AG08395 (cell line): Measurements from ENCODE around the gene SAMD4A.

Source experiments
- DNase-seq: peaks from one replicate; pipeline ENCODE4 v3.0.0; 2012; ENCODE audit warnings: mixed read lengths, low spot score

SAMD4A gene

DNA sequence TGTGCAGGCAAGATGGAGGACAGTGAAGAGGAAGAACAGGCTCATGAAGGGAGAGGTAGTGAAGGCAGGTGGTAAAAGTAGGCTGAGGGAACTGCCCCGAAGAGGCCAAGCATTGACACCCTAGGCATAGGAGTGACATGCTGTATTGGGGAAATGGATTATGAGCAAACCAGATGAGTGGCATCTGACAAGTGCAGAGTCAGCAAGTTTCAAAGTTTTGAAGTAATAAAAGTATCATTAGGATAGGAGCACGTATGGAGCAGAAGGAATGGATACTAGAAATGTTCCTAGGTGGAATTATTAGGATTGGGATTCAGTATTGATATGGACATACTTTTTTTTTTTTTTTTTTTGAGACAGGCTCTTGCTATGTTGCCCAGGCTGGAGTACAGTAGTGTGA lies 139.8 kb downstream of the SAMD4A start:
- DNase-seq: no peak

DNA sequence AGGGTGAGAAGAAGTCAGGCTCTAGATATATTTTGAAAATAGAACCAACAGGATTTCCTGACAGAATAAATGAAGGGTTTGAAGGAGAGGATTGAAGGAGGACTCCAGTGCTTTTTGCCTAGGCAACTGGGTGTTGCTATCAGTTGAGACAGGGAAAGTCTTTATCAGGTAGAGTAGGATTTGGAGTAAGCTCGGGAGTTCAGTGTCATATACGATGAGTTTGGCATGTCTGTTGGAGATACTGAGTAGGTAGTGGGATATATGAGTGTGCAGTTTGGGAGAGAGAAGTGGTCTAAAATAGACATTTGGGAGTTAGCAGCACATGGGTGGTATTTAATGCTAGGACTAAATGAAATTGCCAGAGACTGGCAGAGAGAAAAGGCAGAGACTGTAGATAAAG lies 141.2 kb downstream of the SAMD4A start:
- no peak for DNase-seq

DNA sequence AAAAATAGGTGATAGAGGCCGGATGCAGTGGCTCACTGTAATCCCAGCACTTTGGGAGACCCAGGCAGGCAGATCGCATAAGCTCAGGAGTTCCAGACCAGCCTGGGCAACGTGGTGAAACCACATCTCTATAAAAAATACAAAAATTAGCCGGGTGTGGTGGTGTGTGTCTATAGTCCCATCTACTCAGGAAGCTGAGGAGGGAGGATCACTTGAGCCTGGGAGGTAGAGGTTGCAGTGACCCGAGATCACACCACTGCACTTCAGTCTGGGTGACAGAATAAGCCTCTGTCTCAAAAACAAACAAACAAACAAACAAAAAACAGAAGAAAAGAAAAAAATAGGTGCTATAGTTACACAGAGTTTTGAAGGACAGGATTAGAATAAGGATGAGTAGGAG lies 142.1 kb downstream of the SAMD4A start:
- DNase-seq: no peak

DNA sequence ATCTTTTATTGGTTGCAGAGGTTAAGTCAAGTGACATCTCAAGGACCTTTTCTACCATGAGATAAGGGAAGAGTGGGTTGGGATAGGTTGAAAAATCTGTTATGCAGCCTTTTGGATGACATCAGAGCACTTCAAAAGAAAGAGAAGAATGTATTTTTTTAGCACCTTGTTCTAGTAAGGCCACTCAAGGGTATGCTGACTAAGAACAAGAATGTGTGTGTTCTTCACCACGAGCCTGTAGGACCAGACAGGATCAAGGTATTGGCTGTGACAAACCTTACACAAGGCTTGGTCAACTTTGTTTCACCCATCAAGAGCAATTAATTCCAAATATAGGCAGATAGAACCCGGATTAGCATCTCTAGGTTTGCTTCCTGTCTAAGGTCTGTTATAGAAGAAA lies 142.5 kb downstream of the SAMD4A start:
- DNase-seq: no peak

DNA sequence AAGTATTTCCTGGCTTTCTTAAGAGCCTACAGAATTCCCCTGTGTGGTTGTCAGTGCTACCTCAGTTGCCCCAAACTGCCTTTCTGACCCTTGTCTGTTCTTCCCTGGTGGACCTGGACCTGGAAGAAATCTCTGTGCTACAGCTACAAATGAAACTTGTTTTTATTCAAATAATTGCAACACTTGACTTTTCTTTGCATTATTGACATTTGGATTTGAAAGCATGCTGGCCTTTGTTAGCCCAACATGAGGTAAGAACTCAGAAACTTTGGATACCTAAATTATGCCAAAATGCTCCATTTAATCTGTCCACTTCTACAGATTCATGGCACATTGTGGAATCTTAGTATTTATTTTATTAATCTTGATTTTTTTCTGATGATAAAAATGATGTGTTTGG lies 142.9 kb downstream of the SAMD4A start:
- no peak for DNase-seq

DNA sequence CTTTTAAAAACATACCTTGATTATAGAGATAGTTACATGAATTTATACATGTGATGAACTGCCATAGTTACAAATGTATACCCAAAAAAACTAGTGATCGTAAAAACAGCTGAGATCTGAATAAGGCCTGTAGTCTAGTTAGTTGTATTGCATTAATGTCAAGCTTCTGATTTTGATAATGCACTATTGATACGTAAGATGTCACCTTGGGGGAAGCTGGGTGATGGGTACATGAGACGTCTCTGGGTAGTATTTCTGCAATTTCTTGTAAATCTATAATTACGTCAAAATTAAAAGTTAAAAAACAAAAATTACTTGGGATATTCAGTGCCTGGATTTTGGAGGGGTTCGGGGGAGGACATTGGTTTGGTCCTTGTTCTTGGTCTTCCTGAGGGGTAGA lies 144.4 kb downstream of the SAMD4A start:
- no peak for DNase-seq

DNA sequence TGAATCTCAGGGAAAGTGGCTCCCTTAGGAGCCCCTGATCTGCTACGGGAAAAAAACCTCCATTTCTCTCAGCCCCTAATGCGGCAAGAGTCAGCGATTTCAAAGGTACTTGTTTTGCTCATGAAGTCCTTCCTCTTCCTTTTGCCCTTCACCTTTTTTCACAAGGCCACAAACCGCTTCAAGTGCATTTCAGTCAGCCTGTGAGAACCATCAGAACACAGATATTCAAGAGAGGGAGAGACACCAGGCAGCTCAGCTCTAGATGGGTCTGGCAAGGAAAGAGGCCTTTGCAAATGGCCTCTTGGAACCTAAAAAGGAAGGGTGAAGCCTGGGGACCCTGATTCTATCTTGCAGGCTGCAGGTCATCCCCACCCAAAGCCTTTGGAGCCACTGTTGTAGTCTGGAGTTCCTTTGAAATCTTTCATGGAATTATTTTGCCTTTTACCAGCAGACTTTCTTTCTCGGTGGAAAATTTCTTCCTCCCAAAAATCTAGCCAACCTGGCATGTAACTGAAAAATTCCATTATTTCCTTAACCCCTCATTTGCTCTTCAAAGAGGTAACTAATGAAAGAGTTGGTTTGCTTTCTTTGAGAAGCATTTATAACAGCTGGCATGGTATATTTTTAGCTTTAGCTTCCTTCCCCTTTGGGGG lies 145.0 kb downstream of the SAMD4A start:
- no peak for DNase-seq

DNA sequence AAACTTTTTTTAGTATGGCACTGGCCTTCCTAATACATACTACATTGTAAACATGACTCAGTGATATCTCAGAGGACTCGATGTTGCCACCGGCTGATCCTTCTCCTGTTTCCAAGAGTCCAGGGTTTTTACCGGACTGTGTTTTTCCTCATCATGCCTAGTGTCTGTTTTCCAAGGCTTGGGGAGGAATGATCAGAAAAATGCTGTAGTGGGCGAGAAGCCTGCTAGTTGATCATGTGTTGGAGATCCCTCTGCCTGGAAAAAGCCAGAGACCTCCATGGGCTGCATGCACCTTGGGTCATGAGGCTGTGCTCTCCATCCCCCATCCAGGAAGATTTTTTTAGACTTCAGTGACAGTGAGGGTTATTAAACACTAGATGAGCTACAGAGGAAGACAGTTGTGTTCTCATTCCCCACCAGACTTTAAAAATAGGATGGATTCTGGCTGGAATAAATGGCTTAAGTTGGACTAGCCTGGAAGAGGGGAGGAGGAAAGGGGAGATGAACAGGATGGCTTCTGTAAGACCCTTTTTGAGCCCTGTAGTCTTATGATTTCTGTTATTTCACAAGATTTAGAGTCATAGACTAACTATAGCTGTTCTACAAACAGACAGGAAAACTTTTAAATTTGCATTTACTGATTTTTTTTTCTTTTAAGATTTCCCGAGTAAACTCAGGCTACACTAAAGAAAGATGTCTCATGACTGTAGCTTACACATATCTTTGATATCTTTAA lies 145.7 kb downstream of the SAMD4A start:
- DNase-seq: peak; percentile 59

DNA sequence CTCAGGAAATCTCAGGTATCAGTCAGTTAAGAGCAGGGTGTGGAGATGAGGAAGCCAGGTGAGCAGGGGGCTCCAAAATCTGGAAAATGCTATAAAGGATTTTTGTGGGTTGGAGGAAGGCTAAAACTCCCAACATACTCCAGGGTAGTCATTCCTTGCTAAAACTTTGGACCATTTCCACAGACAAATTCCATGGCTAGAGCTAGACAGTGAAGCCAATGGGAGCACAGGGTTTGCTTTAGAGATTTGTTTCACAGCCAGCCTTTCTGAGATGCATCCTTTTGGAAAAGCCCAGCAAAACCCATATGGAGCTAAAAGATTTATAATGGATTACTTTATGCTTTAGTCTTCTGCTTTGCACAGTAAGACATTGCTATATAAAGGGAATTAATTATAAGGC lies 146.5 kb downstream of the SAMD4A start:
- DNase-seq: peak; percentile 88

DNA sequence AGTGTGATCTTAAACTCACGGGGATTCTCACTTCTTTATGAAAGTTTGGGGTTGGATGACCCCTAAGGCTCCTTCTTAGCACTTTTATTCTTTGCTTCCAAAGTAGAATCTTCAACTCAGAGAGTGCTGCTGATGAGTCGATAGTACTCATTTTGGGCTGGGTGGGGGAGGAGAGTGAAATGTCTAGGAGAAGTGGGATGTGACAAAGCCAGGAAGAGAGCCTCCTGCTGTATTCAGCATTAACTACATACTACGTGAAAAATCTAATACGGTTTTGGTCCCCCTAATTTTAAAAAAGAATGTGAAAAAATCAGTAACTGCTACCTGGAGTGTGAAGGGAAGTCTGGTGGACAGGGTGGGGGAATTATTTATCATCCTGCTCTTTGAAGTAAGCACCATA lies 148.3 kb downstream of the SAMD4A start:
- peak; percentile 24 for DNase-seq

DNA sequence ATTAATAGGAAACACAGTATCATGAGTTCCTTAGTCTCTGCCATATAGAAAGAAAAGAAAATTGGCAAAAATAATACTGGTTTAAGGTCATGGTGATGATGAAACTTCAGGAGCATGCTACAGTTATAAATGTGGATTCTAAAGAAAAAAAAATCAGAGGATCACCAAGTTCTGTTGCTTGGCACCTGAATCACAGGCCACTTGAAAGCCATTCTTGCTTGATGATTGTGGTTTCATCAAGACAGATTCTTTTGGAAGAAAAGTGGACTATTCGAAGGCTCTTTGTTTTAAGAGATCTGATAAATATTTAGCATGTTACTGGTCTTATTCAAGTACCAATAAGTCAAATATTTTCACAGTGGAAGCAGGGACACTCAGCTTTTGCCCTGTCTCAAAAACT lies 148.9 kb downstream of the SAMD4A start:
- DNase-seq: no peak

DNA sequence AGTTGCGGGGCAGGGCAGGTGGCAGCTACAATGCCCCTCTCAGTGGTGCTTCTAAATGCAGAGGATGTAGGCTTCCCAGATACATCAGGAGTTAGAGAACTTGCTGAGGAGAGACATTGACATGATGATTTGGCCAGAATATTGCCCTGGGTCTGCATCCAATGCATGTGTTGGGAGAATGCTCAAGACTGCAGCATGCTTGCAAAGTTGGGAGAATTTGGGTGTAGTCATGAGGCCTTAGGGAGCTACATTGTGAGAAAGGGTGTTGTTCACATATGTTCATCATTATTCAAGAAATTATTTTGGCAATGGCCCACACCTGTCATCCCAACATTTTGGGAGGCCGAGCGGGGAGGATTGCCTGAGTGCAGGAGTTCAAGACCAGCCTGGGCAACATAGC lies 149.9 kb downstream of the SAMD4A start:
- no peak for DNase-seq

DNA sequence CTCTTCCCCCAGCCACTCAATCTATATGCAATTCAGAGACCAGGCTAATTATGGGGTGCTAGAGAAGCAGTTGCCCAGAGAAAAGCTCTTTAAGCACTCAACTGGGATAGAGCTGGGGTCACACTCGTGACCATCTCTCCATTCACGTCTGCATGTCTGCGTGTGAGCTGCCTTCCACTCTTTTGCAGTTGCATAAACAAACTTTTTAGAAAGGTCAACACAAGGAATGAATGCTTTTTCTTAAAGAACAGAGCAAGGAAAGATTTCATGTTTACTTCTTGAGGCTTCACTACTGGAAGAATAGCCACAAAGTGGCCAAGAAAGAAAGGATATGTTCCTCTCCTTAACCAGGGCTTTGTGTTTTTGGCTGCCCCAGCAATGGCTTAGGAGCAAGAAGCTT lies 151.1 kb downstream of the SAMD4A start:
- DNase-seq: no peak

DNA sequence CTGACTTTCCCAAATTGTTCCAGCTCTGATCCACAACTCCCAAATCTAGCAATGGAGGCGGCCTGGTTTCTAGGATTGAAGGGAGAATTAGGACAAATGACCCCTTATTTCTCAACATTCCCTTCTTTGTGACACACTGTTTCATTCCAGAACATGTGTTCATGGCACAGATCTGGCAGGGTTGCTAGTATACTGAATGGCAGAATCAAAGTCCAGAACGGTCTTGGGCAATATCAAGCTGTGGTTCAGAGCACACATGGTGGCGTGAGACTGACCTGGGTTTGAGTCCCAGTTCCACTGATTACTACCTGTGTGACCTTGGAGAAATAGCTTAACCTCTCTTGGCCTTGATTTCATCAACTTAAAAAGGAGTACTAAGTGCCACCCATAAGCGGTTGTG lies 152.5 kb downstream of the SAMD4A start:
- no peak for DNase-seq

DNA sequence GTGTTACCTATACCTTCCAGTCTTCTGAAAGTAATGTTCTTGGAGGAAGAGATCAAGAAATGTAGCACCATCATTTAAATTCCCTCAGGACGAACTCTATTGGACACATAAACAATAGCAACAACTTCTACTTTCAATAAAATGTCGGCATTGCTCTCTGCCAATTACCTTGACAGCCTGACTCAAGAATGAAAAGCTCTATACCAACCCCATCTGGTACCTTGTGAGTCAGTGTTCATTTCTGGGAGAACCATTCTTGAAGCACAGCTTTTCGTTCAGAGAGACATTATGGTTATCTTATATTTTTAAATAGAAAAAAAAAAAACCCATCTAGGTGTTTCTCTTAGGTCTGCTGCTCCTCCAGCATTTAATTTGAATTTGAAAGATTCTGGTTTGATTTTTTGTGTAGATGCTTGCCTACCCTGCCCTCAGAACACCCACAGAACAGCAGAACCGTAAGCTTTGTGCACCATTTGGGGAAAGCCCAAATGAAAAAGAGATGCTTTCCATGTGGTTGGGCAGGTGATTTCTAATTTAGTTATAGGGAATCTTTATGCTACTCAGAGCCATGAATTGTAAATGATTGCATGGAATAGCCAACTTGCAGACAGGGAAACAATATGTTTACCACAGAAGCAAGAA lies 156.0 kb downstream of the SAMD4A start:
- no peak for DNase-seq

DNA sequence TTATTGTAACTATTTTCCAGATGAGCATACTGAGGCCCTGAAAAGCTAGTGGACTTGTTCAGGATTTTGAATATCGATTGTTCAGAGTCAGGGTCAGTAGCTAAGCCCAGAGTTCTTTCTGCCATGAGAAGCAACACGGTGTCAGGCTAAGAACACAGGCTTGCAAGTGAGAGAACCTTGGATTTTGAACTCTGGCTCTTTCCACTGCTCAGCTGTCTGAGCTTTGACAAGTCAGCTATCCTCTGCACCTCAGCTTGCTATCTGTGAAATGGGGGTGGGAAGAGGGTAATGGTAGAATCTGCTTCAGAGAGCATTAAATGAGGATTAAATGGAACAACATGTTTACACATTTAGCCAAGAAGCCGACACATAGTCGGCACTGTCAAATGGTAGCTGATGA lies 157.2 kb downstream of the SAMD4A start:
- no peak for DNase-seq

DNA sequence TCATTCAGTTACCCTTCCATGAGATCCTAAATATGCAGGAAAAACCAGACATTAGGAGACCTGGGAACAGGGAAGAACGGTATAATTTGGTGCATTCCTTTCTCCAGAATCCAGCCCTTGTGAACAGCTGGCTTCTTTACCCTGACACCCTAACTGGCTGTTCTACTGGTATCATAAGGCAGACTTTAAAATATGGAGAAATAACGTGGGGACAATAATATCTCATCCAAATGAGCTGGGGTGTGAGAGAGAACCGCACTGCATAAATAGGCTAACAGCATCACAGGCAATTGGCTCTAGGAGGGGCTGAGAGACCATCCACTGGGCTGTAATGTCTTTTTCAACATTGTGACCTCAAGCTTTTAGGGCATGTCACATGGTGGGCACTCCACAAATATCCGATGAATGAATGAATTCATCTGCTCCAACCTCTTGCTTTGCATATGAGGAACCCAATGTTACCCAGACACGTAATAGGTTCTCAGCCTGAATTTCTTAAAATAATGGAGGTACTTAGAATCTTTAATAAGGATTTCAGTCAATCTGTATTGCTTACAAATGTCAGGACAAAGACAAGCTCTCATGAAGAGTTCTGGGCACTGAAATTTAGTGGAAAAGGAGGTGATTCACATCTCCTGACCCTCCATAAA lies 157.9 kb downstream of the SAMD4A start:
- no peak for DNase-seq

DNA sequence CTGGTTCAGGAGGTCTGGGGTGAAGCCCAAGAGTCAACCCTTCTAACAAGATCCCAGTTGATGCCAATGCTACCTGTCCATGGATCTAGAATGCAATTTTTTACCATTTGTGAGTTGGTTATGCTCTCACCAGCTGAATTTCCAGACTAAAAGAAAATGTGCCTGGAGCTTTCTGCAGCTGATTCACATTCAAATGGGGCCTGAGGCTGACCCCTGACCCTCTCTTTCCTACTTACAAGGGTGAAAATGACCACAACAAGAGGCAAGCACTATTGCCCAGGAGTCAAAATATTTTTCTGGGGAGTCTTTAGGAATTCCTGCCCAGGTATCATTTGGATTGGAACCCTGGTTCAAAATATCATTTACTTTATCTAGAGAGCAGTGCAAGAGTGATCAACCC lies 159.1 kb downstream of the SAMD4A start:
- no peak for DNase-seq

DNA sequence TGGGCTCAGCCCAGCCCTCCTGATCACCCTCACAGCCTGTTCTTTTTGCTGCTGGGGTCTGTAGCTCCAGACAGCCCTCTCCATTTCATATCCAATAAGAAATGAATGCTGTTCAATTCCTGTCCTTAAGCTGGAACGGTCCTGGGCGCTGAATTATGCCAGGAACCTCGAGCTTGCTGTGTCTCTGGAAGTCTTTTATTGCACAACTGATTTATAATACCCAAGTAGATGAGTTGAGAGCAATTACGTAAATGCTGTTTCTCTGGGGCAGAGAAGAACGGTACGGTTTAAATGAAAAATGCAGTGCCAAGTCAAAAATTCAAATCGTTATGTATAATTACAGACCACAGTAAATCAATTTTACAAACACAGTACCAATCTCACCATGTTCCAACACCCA lies 161.0 kb downstream of the SAMD4A start:
- DNase-seq: peak; percentile 69

DNA sequence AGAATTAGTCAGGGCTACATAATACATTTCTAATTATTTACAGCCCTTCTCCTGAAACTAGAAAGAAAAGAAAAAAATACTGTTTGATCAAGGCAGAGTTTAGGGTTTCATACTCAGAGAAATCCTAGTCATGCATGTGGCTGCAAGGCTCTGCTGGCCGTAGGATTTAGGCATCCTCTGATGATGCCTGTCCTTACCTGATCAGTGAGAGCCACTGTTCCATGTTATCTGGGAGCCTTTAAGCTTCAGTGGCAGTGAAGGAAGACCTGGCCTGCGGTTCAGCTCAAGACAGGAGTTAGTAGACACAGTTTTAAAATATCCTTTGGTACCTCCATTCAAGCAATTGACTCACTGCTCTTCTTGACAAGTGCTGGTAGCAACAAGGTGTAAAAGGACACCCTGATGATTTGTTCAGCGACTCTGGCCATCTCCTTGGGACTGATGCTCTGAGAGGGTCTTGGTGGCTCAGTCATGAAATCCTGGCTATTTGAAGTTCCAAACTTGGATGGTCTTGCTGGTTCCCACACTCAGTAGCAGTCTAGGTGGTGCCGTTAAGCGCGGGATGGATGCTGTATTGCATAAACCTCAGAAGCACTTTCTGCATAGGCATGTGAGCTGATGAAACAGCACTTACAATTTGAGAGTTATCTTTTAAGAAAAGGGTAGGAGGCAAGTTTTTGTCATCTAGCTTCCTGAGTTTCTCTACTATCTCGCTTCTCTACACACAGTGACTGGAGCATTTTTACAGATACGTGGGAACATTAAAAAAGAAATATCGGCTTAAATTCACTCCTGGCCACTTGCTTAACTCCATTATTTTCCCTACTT lies 162.0 kb downstream of the SAMD4A start:
- no peak for DNase-seq

DNA sequence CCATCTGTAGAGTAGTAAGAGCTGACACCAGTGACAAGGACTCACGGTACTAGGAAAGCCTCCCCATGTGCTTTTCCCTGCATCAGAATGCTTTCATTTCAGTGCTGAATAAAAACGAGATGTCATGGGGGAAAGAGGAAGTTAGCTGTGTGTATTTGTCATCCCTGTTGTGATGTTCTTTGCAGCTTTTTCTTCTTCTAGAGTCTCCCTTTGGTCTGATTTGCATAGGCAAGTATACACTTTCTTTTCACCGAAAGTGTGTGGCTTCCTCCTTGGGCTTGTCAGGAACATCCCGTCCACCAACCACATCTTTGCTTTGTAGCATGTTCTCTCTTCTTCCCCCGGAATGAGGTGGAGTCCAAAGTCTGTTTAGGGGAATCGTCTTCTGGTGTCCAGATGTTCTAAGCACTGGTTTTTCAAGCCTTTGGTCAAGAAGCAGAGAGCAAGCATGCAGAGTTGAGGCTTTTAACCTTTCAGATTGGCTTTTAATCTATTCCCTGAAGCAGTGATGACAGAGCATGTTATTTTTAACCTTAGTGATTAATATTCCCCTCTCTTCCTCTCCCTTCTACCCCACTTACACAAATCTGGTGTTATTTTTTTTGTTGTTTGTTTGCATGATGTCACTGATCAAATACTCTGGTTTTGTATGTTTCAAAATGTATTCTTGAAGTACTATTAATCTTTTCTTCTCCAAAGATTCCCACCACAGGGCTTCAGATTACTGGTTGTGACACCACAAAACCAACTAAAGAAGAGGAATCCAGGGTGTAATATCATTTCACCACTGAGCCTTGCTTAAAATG lies 163.4 kb downstream of the SAMD4A start:
- peak; percentile 72 for DNase-seq
